Dermis blood vessel endothelial cell (primary cell): ENCODE results near the gene NYAP1. TPM values are rescaled to one million over a fixed set of nuclear protein-coding genes. Genes with fewer than 3 reads are reported as not detected.
"Not testable (repeated sequence)": the region's sequence is repeated elsewhere in the genome, so short reads cannot be mapped to it uniquely, and the experiment has no call there.

ENCODE experiments used
- DNase-seq: peaks from one replicate; pipeline ENCODE4 v3.0.0; 2010
- total RNA-seq: library from RNA; depleted of rRNA; stranded (reverse); fragments of >200 nt; gene quantifications from 2 replicates; pipeline ENCODE4 v1.2.3, GENCODE V29; 2014

NYAP1 gene
- total RNA-seq, 1 donor from 2014 or later, result 4.3 TPM

DNA sequence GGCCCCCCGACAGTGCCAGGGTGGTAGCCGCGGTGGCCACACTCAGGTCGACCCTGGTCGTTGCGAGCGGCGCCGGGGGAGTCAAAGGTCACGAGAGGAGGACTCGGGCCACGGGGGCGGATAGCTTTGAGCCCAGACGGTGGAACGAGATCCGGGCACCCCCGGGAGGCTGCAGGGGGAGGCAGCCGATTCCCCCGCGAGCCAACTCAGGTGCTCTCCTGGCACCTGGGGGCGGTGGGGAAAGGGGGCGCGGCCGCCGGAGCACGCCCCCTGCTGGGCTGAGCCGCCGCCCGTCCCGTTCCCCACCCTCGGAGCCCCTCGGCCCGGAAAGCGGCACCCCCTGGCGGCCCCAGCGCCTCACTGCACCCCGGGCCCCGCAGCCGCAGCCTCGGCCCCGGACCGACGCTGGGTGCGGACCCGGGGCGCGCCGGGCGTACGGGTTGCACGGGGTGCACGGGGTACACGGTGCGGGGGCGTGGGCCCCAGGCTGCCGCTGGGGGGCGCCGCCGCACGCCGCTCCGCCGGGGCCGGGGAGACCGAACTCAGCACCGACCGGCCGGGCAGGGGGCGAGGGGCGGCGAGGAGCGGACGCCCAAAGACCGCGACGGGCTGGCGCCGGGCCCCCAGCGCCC is 521 bp upstream of the NYAP1 start:
- DNase-seq, result peak; percentile 69

GRCh38 chr7:100484673-100485045 is 932 bp downstream of the NYAP1 start:
- no peak for DNase-seq

DNA sequence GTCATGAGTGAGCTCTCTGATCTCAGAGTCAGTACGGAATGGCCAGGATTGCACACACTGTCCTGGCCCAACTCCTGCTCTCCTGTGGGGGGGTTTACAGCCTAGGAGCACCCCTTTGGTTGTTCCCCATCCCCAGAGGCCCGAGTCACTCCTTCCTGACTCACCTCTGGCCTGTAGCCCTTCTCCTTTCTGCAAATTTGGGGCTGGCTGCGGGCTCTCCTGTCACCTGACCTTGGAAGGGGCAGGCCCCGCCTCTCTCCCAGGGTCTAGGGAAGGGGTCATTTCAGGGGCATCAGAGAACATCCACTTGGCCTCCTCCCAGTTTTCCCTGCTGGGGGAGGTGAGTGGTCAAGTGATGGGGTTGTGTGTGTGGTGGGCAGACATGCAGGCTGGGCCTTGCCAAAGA is 1.7 kb downstream of the NYAP1 start:
- DNase-seq, result no peak

DNA sequence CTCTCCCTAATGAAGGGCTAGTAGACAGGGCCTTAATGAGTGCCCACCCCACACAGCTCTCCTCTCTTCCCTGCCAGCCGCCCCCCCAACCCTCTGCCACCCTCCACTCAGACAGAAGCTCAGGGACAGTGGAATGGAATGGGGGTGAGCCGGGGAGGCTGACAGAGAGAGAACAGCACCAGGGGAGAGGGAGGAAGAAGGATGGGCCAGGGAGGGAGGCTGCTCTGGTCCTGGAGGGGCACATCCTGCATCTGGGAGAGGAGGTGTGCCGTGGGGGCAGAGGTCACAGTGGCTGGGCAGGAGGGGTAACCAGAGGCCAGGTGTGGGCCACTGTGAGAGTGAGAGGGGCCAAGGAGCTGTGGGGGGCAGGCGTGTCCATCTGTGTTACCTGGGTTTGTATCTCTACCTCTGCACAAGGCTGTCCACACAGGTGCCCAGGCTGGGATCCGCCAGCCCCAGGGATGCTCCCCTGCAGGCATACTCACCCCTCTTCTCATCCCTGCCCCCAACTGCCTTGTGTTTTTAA is 2.4 kb downstream of the NYAP1 start:
- no peak for DNase-seq

DNA sequence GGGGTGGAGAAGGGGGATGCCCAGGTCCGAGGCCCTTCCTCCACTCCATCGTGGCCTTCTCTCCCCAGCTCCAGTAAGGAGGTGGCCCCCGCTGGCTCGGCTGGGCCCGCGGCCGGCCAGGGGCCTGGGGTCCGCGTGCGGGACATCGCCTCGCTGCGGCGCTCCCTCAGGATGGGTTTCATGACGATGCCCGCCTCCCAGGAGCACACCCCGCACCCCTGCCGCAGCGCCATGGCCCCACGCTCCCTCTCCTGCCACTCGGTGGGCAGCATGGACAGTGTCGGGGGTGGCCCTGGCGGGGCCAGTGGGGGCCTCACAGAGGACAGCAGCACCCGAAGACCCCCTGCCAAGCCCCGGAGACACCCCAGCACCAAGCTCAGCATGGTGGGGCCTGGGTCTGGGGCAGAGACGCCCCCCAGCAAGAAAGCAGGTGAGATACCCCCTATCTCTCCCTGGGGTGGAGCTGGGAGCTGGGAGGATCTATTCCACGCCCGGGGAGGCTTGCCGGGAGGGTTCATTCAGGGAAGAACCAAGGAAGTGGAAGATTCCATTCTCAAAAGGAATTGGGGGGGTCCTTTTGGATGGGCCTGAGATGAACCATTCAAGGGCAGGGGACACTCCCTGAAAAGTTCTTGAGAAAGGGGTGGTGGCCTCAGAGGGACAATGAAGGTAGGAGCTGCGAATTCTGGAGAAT is 3.2 kb downstream of the NYAP1 start:
- DNase-seq, result no peak

GRCh38 chr7:100488333-100489095 is 4.8 kb downstream of the NYAP1 start:
- no peak for DNase-seq

GRCh38 chr7:100489121-100489520 is 5.4 kb downstream of the NYAP1 start:
- no peak for DNase-seq

DNA sequence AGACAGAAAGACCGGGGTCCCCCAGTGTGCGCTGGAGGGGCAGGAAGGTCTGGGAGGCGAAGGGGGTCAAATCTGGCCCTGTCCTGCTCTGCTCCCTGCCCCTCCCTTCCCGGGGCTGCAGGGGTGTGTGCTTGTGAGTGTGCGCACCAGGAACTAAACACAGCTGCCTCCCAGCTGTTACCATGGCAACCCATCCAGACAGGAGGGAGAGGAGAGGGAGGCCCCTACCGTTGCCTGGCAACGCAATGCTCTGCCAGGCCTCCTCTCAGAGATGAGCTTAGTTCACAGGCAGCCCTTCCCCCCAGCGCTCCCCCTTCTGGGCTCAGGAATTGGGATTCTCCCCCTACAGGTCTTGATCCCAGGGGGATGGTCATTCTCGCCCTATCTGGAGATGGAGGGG is 6.1 kb downstream of the NYAP1 start:
- peak; percentile 68 for DNase-seq

GRCh38 chr7:100490483-100491191 is 6.9 kb downstream of the NYAP1 start:
- DNase-seq, result no peak

DNA sequence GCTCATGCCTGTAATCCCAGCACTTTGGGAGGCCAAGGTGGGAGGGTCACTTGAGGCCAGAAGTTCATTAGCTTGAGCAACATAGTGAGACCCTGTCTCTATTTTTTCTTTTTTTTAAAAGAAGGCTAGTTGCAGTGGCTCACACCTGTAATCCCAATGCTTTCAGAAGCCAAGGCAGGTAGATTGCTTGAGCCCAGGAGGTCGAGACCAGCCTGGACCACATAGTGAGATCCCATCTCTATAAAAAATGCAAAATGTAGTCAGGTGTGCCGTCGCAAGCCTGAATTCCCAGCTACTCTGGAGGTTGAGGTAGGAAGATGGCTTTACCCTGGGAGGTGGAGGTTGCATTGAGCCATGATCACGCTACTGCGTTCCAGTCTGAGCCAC is 7.5 kb downstream of the NYAP1 start:
- no peak for DNase-seq

DNA sequence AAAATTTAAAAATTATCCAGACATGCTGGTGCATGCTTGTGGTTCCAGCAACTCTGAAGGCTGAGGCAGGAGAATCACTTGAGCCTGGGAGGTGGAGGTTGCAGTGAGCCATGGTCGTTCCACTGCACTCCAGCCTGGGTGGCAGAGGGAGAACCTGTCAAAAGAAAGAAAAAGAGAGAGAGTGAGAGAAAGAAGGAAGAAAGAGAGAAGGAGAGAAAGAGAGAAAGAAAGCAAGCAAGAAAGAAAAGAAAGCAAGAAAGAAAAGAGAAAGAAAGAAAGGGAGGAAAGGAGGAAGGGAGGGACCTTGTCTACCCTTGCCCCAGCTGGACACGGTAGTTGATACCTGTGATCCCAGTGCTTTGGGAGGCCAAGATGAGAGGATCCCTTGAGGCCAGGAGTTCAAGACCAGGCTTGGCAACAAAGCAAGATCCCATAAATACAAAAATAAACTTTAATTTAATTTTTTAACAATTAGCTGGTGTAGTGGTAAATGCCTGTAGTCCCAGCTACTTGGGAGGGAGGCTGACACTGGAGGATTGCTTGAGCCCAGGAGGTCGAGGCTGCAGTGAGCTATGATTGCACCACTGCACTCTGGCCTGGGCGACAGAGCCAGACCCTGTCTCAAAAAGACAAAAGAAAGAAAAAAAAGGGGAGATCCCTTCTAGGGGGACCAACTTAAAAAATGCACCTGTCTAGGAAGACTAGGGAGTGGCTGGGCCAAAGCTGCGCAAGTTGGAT is 9.2 kb downstream of the NYAP1 start:
- no peak for DNase-seq

DNA sequence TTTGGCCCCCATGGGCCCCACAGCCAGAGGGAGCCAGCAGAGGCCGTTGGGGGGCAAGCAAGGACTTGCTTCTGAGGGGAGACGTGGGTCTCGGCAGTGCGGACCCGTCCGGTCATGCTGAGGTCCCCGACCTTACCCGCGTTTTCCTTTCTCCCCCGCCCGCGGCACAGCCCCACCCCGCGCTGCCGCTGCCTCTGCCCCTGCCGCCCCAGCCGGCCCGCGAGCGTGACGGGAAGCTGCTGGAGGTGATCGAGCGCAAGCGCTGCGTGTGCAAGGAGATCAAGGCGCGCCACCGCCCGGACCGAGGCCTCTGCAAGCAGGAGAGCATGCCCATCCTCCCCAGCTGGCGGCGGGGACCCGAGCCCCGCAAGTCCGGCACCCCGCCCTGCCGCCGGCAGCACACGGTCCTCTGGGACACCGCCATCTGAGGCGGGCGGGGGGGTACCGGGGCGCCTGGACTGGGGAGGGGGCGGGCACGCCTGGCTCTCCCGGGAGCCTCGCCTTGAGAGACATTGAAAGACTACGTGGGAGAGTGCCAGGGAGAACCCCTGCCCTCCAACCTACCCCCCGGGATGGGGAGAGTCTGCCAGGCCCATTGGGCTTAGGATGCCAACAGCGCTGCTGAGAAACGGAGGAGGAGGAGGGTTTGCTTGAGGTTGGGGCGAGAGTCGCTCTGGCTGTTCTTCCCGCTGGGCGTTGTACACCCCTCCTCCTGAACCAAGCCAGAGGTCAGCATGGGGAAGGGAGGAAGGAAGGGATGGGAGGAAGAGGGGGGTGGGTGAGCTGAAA is 9.9 kb downstream of the NYAP1 start:
- peak; percentile 71 for DNase-seq

DNA sequence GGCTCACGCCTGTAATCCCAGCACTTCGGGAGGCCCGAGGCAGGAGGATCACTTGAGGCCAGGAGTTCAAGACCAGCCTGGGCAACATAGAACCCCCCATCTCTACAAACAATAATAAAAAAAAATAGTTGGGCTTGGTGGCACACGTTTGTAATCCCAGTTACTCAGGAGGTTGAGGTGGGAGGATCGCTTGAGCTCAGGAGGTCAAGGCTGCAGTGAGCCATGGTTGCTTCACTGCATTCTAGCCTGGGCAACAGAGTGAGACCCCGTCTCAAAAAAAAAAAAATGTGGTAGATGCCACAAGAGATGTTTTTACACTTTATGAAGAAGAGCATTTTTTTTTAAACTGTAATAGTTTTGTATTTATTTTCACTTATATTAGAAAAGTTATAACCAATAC is 12.8 kb downstream of the NYAP1 start:
- DNase-seq, result no peak

DNA sequence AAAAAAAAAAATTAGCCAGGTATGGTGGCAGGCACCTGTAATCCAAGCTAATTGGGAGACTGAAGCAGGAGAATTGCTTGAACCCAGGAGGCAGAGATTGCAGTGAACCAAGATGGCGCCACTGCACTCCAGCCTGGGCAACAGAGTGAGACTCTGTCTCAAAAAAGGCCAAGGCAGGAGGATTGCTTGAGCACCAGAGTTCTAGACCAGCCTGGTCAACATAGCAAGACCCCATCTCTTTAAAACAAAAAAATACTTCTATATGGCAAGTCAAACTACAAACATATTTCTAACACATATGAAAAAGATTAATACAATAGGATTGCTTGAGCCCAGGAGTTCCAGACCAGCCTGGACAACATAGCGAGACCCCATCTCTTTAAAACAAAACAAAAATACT is 17.0 kb downstream of the NYAP1 start:
- DNase-seq, result not testable (repeated sequence)

GRCh38 chr7:100504031-100504430 is 20.3 kb downstream of the NYAP1 start:
- DNase-seq, result not testable (repeated sequence)

- DNase-seq, result no peak
These were observed 21.3 kb downstream of the NYAP1 start for GRCh38 chr7:100504887-100505611.

DNA sequence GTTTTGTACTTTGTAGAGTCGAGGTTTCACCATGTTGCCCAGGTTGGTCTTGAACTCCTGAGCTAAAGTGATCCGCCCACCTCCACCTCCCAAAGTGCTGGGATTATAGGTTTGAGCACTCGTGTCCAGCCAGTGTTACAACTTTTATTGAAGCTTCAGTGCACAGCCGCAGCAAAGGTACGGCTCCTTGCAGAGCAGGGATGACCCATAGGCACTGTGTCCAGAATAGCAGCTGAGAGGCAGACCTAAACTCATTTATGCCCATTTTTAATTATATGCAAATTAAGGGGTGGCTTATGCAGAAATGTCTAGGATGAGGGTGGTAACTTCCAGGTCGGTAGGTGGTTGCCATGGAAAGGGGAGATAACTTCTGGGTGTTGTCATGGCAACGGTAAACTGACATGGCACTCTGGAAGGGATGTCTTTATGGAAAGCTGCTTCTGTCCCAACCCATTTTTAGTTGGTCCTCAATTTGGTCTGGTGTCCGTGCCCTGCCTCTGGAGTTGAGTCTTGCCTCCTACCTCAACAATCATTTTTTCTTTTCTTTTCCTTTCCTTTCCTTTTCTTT is 22.7 kb downstream of the NYAP1 start:
- DNase-seq, result no peak

DNA sequence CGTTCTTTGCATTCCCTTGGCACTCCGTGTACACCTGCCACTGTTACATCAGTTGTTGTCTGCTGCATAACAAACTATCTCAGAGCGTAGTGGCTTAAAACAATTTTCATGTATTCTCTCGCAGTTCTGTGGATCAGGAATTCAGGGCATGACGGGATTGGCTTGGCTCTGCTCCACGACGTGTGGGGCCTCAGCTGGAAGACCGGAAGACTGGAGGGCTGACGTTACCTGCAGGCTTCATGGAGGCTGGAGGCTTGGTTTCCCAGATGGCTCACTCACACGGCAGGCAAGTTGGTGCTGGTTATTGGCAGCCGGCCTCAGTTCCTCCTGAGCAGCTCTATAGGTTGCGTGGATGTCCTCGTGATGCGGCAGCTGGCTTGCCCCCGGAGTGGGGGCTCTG is 25.5 kb downstream of the NYAP1 start:
- peak; percentile 40 for DNase-seq

- no peak for DNase-seq
These were observed 26.9 kb downstream of the NYAP1 start for GRCh38 chr7:100510437-100511239.
